Body of pancreas (tissue), 4 donors: ENCODE measurements around the gene ITGAX.

Experiments used
- POLR2A ChIP-seq, 3 donors: fragments of 450-650 bp; IDR thresholded peaks; one replicate each; pipeline ENCODE4 v1.6.1; 2016; ENCODE audit warnings: antibody characterized with exemption in 3 of 3, mild to moderate bottlenecking in 2 of 3
- TF ChIP-seq, protein P1 (sequence below), 7 experiments: fragments of 450-650 bp in 4 of 7; fragments of 200-600 bp in 3 of 7; sonication (generic) in 3 of 7; IDR thresholded peaks; one replicate each; pipeline ENCODE4 v1.5.1; 2016 to 2019; ENCODE audit warnings: antibody characterized with exemption in 7 of 7

DNA sequence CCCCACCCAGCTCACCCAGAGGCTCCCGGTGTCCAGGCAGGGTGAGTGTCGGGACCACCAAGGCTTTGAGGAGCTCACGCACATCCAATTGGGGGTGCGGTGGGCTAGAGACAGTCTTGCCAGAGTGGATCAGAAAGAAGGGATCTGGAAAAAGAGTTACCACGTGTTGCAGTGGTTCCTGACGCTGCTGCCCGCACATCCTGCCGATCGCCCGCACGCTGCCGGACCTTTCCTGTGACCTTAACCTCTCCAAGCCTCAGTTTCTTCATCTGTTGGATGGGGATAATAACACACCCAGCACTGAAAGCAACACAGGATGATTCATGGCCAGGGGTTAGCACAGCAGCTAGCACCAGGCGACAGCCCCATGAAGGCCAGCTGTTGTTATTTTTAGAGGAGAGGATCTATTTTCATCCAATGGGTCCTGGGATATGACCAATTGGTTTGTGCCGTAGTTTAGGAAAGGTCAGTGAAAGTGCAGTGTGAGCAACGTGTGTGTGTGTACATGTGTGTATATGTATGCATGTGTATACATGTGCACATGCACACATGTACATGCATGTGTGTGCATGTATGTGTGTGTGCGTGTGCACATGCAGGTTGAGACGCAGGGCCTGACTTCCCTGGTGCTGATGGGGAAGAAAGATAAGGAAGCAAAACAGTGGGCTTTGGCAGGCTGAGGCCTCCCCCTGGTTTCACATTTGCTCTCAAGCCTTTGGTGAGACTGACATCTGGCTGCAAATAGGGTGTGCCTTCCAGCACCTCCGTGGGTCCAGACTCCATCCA is 2.5 kb downstream of the ITGAX start:
- TF ChIP-seq, protein P1, sequence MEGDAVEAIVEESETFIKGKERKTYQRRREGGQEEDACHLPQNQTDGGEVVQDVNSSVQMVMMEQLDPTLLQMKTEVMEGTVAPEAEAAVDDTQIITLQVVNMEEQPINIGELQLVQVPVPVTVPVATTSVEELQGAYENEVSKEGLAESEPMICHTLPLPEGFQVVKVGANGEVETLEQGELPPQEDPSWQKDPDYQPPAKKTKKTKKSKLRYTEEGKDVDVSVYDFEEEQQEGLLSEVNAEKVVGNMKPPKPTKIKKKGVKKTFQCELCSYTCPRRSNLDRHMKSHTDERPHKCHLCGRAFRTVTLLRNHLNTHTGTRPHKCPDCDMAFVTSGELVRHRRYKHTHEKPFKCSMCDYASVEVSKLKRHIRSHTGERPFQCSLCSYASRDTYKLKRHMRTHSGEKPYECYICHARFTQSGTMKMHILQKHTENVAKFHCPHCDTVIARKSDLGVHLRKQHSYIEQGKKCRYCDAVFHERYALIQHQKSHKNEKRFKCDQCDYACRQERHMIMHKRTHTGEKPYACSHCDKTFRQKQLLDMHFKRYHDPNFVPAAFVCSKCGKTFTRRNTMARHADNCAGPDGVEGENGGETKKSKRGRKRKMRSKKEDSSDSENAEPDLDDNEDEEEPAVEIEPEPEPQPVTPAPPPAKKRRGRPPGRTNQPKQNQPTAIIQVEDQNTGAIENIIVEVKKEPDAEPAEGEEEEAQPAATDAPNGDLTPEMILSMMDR (IDR thresholded peaks at IDR 0.05) = no peak
- no peak for TF ChIP-seq POLR2A (IDR thresholded peaks at IDR 0.05)
